Heart left ventricle (tissue), 13 donors: ENCODE data around the gene PLAA.

Source experiments
- CTCF ChIP-seq, 12 donors: fragments of 200-600 bp; sonication (generic) in 4 of 12; IDR thresholded peaks; one replicate each; pipeline versions ENCODE4 v1.5.0 to v1.8.0; 2018 to 2022; ENCODE audit warnings: antibody characterized with exemption in 12 of 12, mild to moderate bottlenecking in 5 of 12
- POLR2A ChIP-seq, 2 donors: fragments of 450-650 bp; IDR thresholded peaks; one replicate each; pipeline ENCODE4 v1.6.1; 2017; ENCODE audit warnings: antibody characterized with exemption in 2 of 2, mild to moderate bottlenecking in 2 of 2, moderate library complexity in 2 of 2
- donor health status: ischemic (EF 13 %, LVEDD 7.1; RV severe dilation, severe dysfunction).
- donor health status: DM: no; HTN: yes; CAD: no.
- donor health status: DM: no; HTN: no; CAD: no.
- donor health status: ischemic (EF 25% LVEDD 6.9; RV normal size, moderate dysfunction).
- donor health status: ischemic (EF 25% LVEDD 5.7; RV mildly dilated, moderate dysfunction).
- donor health status: ischemic (EF 35%, LVEDD 5.7; RV mildly dilated, moderate dysfunction).
- donor health status: nonischemic (EF 11% LVEDD 7.7; RV severe dilation, severe dysfunction).
- donor health status: DM: yes; HTN: yes; CAD: no.
- donor health status: PGD.
- donor health status: ischemic (EF 29% LVEDD 5.4; RV normal size, mild dysfunction).
- donor health status: nonischemic (EF 23%, LVEDD 6.1; RV moderate dilation, normal function).

- no peak for TF ChIP-seq CTCF (IDR thresholded peaks at IDR 0.05)
- no peak for TF ChIP-seq POLR2A (IDR thresholded peaks at IDR 0.05)
Observed at GRCh38 chr9:26971721-26972120, 24.7 kb upstream of the PLAA start.
